Measurements from ENCODE around the gene ARHGEF16. TPM values are rescaled to one million over a fixed set of nuclear protein-coding genes. Genes with fewer than 3 reads are reported as not detected.

ARHGEF16 gene
- total and polyA plus RNA-seq, 7 donors: 0.41 to 51.8 (median 2.2) TPM

- Histone ChIP-seq H3K4me1 (no peaks in the 10 kb centered on the region), H3K27me3 (peaks cover 0 to 20% (median 0%) of the 10 kb centered on the region in 3 donors), H3K36me3 (no peaks in the 10 kb centered on the region), H3K27ac (no peak overlapping the region), H3K4me3 (no peak overlapping the region), H3K9me3 (no peaks in the 10 kb centered on the region)
- 90 to 91% methylated on average over 21 of the region's 21 CpGs for WGBS, 2 donors
- peak; percentile 56 for DNase-seq
- intact Hi-C loops (cut with DNase I): no loop called here
- TF ChIP-seq POLR2AphosphoS5 (IDR thresholded peaks at IDR 0.05) (no peak), EP300 (IDR thresholded peaks at IDR 0.05) (no peak), CTCF (IDR thresholded peaks at IDR 0.05) (no peak), POLR2A (IDR thresholded peaks at IDR 0.05) (no peak)
Observed at GRCh38 chr1:3463891-3464648, 9.6 kb downstream of the ARHGEF16 start.

GRCh38 chr1:3464649-3465025 is 10.2 kb downstream of the ARHGEF16 start:
- H3K4me3 ChIP-seq: no peak overlapping the region
- H3K4me1 ChIP-seq: no peaks in the 10 kb centered on the region
- TF ChIP-seq POLR2AphosphoS5 (IDR thresholded peaks at IDR 0.05) (no peak), POLR2A (IDR thresholded peaks at IDR 0.05) (no peak), EP300 (IDR thresholded peaks at IDR 0.05) (no peak), CTCF (IDR thresholded peaks at IDR 0.05) (no peak)
- no peaks in the 10 kb centered on the region for H3K9me3 ChIP-seq
- H3K27ac ChIP-seq: no peak overlapping the region
- WGBS, 2 donors: 90 to 92% methylated on average over 11 of the region's 11 CpGs
- peaks cover 0 to 23% (median 0%) of the 10 kb centered on the region in 3 donors for H3K27me3 ChIP-seq
- H3K36me3 ChIP-seq: no peaks in the 10 kb centered on the region
- DNase-seq: peak; percentile 46
- intact Hi-C loops (cut with DNase I): no loop called here

- Histone ChIP-seq H3K4me3 (no peak overlapping the region), H3K27ac (no peak overlapping the region), H3K36me3 (no peaks in the 10 kb centered on the region), H3K4me1 (no peaks in the 10 kb centered on the region), H3K9me3 (no peaks in the 10 kb centered on the region), H3K27me3 (peaks cover 0 to 24% (median 0%) of the 10 kb centered on the region in 3 donors)
- peak; percentile 55 for DNase-seq
- intact Hi-C loops (cut with DNase I): no loop called here
- TF ChIP-seq POLR2A (IDR thresholded peaks at IDR 0.05) (no peak), POLR2AphosphoS5 (IDR thresholded peaks at IDR 0.05) (no peak), EP300 (IDR thresholded peaks at IDR 0.05) (no peak), CTCF (IDR thresholded peaks at IDR 0.05) (no peak)
- 82 to 86% methylated on average over 28 of the region's 28 CpGs for whole genome bisulfite sequencing, 2 donors
Observed at GRCh38 chr1:3465091-3465934, 10.8 kb downstream of the ARHGEF16 start.

GRCh38 chr1:3465935-3466321 is 11.5 kb downstream of the ARHGEF16 start:
- Histone ChIP-seq H3K27me3 (peaks cover 0 to 24% (median 0%) of the 10 kb centered on the region in 3 donors), H3K27ac (no peak overlapping the region), H3K4me1 (no peaks in the 10 kb centered on the region), H3K36me3 (no peaks in the 10 kb centered on the region), H3K9me3 (no peaks in the 10 kb centered on the region), H3K4me3 (no peak overlapping the region)
- TF ChIP-seq CTCF (IDR thresholded peaks at IDR 0.05) (no peak), POLR2A (IDR thresholded peaks at IDR 0.05) (no peak), POLR2AphosphoS5 (IDR thresholded peaks at IDR 0.05) (no peak), EP300 (IDR thresholded peaks at IDR 0.05) (no peak)
- WGBS, 2 donors: 66 to 90% methylated on average over 17 of the region's 17 CpGs
- peak; percentile 57 for DNase-seq
- intact Hi-C loops (cut with DNase I): no loop called here
